Pulmonary artery endothelial cell (primary cell): ENCODE data around the gene KNCN. TPM values are rescaled to one million over a fixed set of nuclear protein-coding genes. Genes with fewer than 3 reads are reported as not detected.

Source experiments
- DNase-seq: peaks from one replicate; pipeline ENCODE4 v3.0.0-alpha.2; 2011; ENCODE audit warnings: low read depth, low spot score
- total RNA-seq: library from RNA; depleted of rRNA; stranded (reverse); fragments of >200 nt; gene quantifications from 2 replicates; pipeline ENCODE4 v1.2.3, GENCODE V29; 2014

Gene KNCN
- total RNA-seq, 1 donor from 2014 or later = not detected

- no peak for DNase-seq
Observed at GRCh38 chr1:46569116-46569515, 17.7 kb upstream of the KNCN start.

- DNase-seq = no peak
Observed at GRCh38 chr1:46568461-46568891, 17.0 kb upstream of the KNCN start.

GRCh38 chr1:46563341-46563740 is 11.9 kb upstream of the KNCN start:
- DNase-seq = no peak

GRCh38 chr1:46562498-46562897 is 11.1 kb upstream of the KNCN start:
- no peak for DNase-seq

- no peak for DNase-seq
Observed at GRCh38 chr1:46558966-46559365, 7.5 kb upstream of the KNCN start.

GRCh38 chr1:46558141-46558963 is 6.9 kb upstream of the KNCN start:
- no peak for DNase-seq

GRCh38 chr1:46557403-46557802 is 6.0 kb upstream of the KNCN start:
- no peak for DNase-seq

GRCh38 chr1:46556822-46557221 is 5.4 kb upstream of the KNCN start:
- no peak for DNase-seq

GRCh38 chr1:46555826-46556619 is 4.6 kb upstream of the KNCN start:
- no peak for DNase-seq

GRCh38 chr1:46554597-46555381 is 3.3 kb upstream of the KNCN start:
- no peak for DNase-seq

- no peak for DNase-seq
Observed at GRCh38 chr1:46554236-46554596, 2.8 kb upstream of the KNCN start.

- no peak for DNase-seq
Observed at GRCh38 chr1:46553506-46553905, 2.1 kb upstream of the KNCN start.

- no peak for DNase-seq
Observed at GRCh38 chr1:46552357-46553237, 1.1 kb upstream of the KNCN start.

- DNase-seq = no peak
Observed at GRCh38 chr1:46550751-46551231, 656 bp downstream of the KNCN start.

- no peak for DNase-seq
Observed at GRCh38 chr1:46549697-46550681, 1.5 kb downstream of the KNCN start.

- DNase-seq = no peak
Observed at GRCh38 chr1:46547481-46548383, 3.7 kb downstream of the KNCN start.

- no peak for DNase-seq
Observed at GRCh38 chr1:46546210-46546609, 5.2 kb downstream of the KNCN start.

- DNase-seq = no peak
Observed at GRCh38 chr1:46545784-46546183, 5.7 kb downstream of the KNCN start.
